Astrocyte (in vitro differentiated cells and primary cell): Measurements from ENCODE around the gene JAKMIP3.

Experiments
- CTCF ChIP-seq: IDR thresholded peaks from 2 replicates; pipeline ENCODE4 v1.5.1; 2011; ENCODE audit warnings: low read depth, mild to moderate bottlenecking, inconsistent platforms, low read length, moderate library complexity; ENCODE audit not compliant: insufficient read depth
- EZH2 ChIP-seq: IDR thresholded peaks from 2 replicates; pipeline ENCODE4 v1.6.1; 2012; ENCODE audit warnings: mild to moderate bottlenecking, low read length, inconsistent platforms; ENCODE audit not compliant: insufficient read depth

DNA sequence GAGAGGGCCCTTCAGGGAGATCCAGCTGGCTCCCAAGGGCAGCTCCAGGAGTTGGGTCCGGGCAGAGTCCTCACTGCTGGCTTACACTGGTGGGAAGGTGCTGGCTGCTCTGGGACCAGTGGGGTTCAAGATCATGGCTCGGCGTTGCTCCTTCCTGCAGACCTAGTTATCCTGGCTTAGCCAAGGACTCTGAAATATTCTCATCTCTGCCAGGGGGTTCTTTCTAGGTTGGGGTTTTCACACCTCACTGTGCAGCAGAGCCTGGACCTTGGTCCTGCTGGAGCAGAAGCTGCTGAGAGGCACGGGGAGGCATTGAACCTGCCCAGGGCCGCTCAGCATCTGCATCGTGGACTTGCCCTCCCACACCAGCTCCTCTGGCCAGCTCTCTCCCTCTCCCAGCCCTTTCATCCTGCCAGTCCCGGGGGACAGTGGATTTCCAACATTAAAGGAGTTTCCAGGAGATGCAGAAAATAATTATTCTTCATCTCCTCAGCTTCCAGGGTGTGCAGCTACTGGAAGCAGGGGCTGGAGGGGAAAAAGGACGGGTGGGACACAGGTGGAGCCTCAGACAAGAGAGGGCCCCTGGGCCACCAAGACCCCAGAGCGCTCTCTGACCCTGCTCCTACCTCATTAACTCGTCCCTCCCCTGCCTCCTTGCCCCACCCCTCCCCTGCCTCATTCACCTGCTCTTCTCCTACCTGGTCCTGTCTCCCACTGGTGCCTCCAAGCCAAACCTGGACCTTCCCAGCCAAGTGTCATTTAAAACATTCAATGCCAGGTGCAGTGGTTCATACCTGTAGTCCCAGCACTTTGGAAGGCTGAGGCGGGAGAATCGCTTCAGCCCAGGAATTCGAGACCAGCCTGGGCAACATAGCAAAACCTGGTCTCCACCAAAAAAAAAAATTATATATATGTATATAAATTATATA lies 42.5 kb downstream of the JAKMIP3 start:
- no peak for TF ChIP-seq EZH2
- no peak for TF ChIP-seq CTCF
